ENCODE measurements around the gene C12orf60. TPM values are rescaled to one million over a fixed set of nuclear protein-coding genes. Genes with fewer than 3 reads are reported as not detected.

C12orf60 gene
- total and polyA plus RNA-seq, 9 donors: 0.50 to 1.9 (median 0.82) TPM

DNA sequence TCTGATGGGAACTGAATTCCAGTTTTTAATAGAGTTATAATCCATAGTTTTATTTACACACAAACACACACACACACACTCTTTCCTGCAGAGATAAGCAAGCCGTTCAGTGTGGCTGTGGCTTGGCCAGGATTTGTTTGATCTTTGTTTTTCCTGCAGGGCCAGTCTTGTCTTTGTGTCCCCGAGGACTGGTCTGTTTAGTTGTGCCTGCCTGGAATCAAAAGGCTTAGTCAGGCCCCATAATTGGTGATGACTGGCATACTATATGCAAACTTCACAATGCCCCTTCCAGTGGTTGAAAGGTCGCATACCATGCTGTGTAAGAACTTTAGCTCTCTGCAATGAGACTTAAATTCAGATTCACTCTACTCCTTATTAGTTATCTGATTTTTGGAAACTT lies 26.2 kb upstream of the C12orf60 start:
- peaks cover 2% of the 10 kb centered on the region for H3K4me1 ChIP-seq (ENCODE audit: insufficient read depth)
- no peak for DNase-seq
- H3K4me3 ChIP-seq: no peak overlapping the region
- no peak for TF ChIP-seq EP300 (IDR thresholded peaks at IDR 0.05)
- H3K9me3 ChIP-seq: no peaks in the 10 kb centered on the region
- H3K27me3 ChIP-seq: no peaks in the 10 kb centered on the region
- H3K27ac ChIP-seq: no peak overlapping the region
- WGBS, 3 donors: 49 to 62% (median 53%) methylated on average over 3 of the region's 3 CpGs
- H3K36me3 ChIP-seq: no peaks in the 10 kb centered on the region
- intact Hi-C loops (cut with DNase I): loop anchor here in 3 of 4 donors (10.0 kb wide), 4 partner anchors 108 to 1782 kb away; partner anchors contain the start of gene MGP (in 1 of the 3)

DNA sequence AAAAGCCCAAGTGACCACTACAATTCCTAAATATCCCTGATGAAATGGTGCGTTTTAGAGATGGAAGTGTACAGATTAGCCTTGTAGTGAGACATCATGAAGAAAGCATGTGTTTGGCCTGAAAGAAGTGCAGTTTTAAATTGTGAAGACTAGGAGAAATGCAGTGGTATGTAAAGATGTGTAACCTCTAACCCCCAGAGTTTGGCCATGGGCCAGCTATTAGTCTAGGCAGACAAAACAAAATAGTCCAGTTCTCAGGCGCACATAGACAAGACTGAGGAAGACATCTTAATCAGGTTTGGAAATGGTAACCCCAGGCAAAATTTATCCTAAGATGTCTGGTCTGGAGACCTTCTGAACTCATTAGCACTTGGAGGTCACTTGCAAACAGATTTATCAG lies 23.6 kb upstream of the C12orf60 start:
- Histone ChIP-seq H3K4me1 (ENCODE audit: insufficient read depth) (peaks cover 2% of the 10 kb centered on the region), H3K9me3 (no peaks in the 10 kb centered on the region), H3K4me3 (no peak overlapping the region), H3K27me3 (no peaks in the 10 kb centered on the region), H3K36me3 (no peaks in the 10 kb centered on the region), H3K27ac (no peak overlapping the region)
- no peak for TF ChIP-seq EP300 (IDR thresholded peaks at IDR 0.05)
- TF ChIP-seq, protein P1, sequence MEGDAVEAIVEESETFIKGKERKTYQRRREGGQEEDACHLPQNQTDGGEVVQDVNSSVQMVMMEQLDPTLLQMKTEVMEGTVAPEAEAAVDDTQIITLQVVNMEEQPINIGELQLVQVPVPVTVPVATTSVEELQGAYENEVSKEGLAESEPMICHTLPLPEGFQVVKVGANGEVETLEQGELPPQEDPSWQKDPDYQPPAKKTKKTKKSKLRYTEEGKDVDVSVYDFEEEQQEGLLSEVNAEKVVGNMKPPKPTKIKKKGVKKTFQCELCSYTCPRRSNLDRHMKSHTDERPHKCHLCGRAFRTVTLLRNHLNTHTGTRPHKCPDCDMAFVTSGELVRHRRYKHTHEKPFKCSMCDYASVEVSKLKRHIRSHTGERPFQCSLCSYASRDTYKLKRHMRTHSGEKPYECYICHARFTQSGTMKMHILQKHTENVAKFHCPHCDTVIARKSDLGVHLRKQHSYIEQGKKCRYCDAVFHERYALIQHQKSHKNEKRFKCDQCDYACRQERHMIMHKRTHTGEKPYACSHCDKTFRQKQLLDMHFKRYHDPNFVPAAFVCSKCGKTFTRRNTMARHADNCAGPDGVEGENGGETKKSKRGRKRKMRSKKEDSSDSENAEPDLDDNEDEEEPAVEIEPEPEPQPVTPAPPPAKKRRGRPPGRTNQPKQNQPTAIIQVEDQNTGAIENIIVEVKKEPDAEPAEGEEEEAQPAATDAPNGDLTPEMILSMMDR (IDR thresholded peaks at IDR 0.05): no peak
- TF ChIP-seq POLR2A (IDR thresholded peaks at IDR 0.05): no peak
- no peak for DNase-seq
- intact Hi-C loops (cut with DNase I): loop anchor here in 3 of 4 donors (10.0 kb wide), 4 partner anchors 105 to 1785 kb away; partner anchors contain the start of gene MGP (in 1 of the 3)
- 72 to 76% (median 73%) methylated on average over 2 of the region's 2 CpGs for WGBS, 3 donors

DNA sequence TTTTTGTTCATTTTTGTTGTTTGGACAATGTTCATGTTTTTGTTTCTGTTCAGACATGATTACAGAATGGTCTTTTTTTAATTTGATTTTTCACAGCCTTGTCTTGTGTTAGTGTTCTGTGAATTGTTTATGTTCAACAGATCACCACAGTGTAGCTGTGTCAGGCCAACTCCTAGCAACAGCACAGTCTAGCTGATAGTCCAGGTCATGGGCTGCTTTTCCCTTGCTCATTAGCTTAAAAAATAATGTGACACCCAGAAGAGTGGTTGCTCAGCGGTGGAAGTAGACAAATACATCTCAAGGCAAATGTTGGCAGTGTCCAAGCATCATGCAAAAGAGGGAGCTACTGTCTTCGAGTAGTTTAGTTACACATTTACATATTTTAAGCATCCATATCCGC lies 22.6 kb upstream of the C12orf60 start:
- H3K36me3 ChIP-seq: no peaks in the 10 kb centered on the region
- H3K4me3 ChIP-seq: no peak overlapping the region
- no peak overlapping the region for H3K27ac ChIP-seq
- H3K27me3 ChIP-seq: no peaks in the 10 kb centered on the region
- no peaks in the 10 kb centered on the region for H3K9me3 ChIP-seq
- DNase-seq: no peak
- intact Hi-C loops (cut with DNase I): no loop called here
- TF ChIP-seq EP300 (IDR thresholded peaks at IDR 0.05) (no peak), POLR2A (IDR thresholded peaks at IDR 0.05) (no peak)
- TF ChIP-seq, protein P1 (IDR thresholded peaks at IDR 0.05): no peak
- H3K4me1 ChIP-seq (ENCODE audit: insufficient read depth): peaks cover 2% of the 10 kb centered on the region
- WGBS, 3 donors: 64 to 76% (median 68%) methylated on average over 3 of the region's 3 CpGs

DNA sequence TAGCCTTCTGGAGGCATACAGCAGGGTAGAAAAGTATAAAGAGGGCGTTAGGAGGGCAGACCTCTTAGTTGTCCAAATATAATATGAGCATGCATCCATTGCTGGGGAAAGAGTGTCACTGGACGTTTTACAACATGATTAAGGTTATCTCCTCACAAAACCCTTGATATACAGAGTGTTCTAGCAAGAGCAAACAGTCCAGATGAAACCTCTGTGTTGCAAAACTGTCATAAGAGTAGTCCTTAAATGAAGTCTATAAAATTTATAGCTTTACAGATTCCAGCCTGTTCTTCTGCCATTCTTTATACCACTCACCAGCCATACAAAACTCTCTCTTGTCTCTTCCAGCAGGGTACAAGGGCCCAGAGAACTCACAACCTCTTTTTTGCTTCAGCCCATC lies 21.9 kb upstream of the C12orf60 start:
- Histone ChIP-seq H3K27ac (no peak overlapping the region), H3K36me3 (no peaks in the 10 kb centered on the region), H3K4me3 (no peak overlapping the region), H3K9me3 (no peaks in the 10 kb centered on the region), H3K4me1 (ENCODE audit: insufficient read depth) (peaks cover 2% of the 10 kb centered on the region), H3K27me3 (no peaks in the 10 kb centered on the region)
- DNase-seq: no peak
- intact Hi-C loops (cut with DNase I): no loop called here
- WGBS, 3 donors: 60 to 62% (median 61%) methylated on average over 2 of the region's 2 CpGs
- no peak for TF ChIP-seq POLR2A (IDR thresholded peaks at IDR 0.05)
- no peak for TF ChIP-seq EP300 (IDR thresholded peaks at IDR 0.05)
- TF ChIP-seq, protein P1 (IDR thresholded peaks at IDR 0.05): no peak

DNA sequence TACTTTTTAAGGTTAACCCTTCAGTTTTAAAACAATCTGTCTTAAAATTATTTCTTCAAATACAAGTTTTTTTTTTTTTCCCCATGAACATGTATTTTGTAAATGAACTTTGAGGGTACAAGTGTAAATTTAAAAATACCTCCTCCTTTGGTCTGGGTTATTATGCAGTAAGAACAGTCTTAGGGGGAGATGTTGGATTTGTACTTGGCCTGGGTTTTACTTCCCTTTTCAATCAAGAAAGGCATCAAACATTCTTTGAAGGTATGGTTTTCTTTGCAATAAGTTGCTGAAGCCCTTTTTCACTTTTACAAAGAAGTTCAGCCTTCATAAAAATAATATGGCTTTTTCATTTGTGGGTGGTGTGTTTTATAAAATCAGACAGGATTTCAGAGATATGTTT lies 20.7 kb upstream of the C12orf60 start:
- Histone ChIP-seq H3K4me3 (no peak overlapping the region), H3K36me3 (no peaks in the 10 kb centered on the region), H3K27ac (no peak overlapping the region), H3K4me1 (ENCODE audit: insufficient read depth) (no peaks in the 10 kb centered on the region), H3K27me3 (no peaks in the 10 kb centered on the region), H3K9me3 (no peaks in the 10 kb centered on the region)
- no peak for DNase-seq
- no peak for TF ChIP-seq POLR2A (IDR thresholded peaks at IDR 0.05)
- TF ChIP-seq, protein P1 (IDR thresholded peaks at IDR 0.05): no peak
- no peak for TF ChIP-seq EP300 (IDR thresholded peaks at IDR 0.05)
- intact Hi-C loops (cut with DNase I): no loop called here
